ENCODE results near the gene ICE2.

GRCh38 chr15:60379185-60379524 lies 99.8 kb downstream of the ICE2 start:
- no peak for TF ChIP-seq CTCF (conservative IDR thresholded peaks at IDR 0.05; ENCODE audit: low read depth, low read length)
- TF ChIP-seq EZH2 (IDR thresholded peaks at IDR 0.05; ENCODE audit: borderline replicate concordance, low read depth, low read length, poor library complexity, severe bottlenecking): no peak
